ENCODE data around the gene ERBB4. TPM values are rescaled to one million over a fixed set of nuclear protein-coding genes. Genes with fewer than 3 reads are reported as not detected.

The ERBB4 gene
- total and polyA plus RNA-seq, 7 donors = 0.07 to 7.5 (median 2.0) TPM

DNA sequence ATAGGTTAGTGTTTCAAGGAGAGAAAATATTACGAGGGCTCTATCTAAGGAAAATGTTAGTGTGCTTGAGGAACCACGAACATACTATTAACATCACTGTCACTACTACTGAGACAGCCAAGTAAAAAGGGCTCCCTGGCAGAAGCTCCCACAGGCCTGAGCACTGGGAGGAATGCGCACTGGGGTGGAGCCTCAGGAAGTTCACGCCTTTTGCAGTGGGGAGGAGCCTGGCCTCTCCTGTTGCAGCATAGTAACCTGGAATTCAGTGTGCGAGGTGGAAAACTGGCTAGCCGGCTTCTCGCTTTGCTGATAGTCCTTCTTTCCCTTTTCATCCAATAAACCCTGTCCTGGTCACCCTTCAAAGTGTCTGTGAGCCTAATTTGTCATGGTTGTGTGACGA, 250.3 kb downstream of the ERBB4 start:
- DNase-seq = no peak
- intact Hi-C loops (cut with DNase I) = no loop called here
- Histone ChIP-seq H3K4me3 (no peak overlapping the region), H3K4me1 (no peaks in the 10 kb centered on the region), H3K36me3 (ENCODE audit: insufficient read depth in 1 of 2, low read depth in 1 of 2) (no peaks in the 10 kb centered on the region), H3K27me3 (ENCODE audit: insufficient read depth in 3 of 3, low read length in 2 of 3) (no peaks in the 10 kb centered on the region), H3K27ac (no peak overlapping the region), H3K9me3 (no peaks in the 10 kb centered on the region)
- TF ChIP-seq, protein P1, sequence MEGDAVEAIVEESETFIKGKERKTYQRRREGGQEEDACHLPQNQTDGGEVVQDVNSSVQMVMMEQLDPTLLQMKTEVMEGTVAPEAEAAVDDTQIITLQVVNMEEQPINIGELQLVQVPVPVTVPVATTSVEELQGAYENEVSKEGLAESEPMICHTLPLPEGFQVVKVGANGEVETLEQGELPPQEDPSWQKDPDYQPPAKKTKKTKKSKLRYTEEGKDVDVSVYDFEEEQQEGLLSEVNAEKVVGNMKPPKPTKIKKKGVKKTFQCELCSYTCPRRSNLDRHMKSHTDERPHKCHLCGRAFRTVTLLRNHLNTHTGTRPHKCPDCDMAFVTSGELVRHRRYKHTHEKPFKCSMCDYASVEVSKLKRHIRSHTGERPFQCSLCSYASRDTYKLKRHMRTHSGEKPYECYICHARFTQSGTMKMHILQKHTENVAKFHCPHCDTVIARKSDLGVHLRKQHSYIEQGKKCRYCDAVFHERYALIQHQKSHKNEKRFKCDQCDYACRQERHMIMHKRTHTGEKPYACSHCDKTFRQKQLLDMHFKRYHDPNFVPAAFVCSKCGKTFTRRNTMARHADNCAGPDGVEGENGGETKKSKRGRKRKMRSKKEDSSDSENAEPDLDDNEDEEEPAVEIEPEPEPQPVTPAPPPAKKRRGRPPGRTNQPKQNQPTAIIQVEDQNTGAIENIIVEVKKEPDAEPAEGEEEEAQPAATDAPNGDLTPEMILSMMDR (IDR thresholded peaks at IDR 0.05) = no peak
- ATAC-seq = no peak
- WGBS, 3 donors = 92 to 98% (median 96%) methylated on average over 8 of the region's 8 CpGs

DNA sequence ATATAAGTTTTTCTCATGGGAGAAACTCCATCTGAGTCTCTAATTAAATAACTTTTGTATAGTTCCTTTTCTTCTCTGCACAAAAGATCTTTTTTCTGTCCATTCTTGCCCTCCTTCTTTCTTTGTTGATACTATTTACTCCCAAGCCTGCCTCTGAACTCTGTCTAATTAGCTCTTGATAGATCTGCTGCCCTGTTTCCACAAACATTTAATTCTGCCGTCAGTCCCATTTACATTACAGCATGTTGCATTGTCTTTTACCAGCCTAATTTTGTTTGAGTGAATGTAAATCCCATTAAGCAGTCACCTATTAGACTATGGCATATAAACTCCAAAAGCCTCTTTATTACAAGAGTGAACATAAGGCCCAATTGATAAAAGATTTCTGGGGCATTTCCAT, 254.4 kb downstream of the ERBB4 start:
- ATAC-seq (no peak), DNase-seq (no peak)
- no peaks in the 10 kb centered on the region for H3K36me3 ChIP-seq (ENCODE audit: insufficient read depth in 1 of 2, low read depth in 1 of 2)
- H3K27ac ChIP-seq = no peak overlapping the region
- 60 to 71% (median 70%) methylated on average over 1 of the region's 1 CpG for WGBS, 3 donors
- no peak overlapping the region for H3K4me3 ChIP-seq
- intact Hi-C loops (cut with DNase I) = no loop called here
- H3K27me3 ChIP-seq (ENCODE audit: insufficient read depth in 3 of 3, low read length in 2 of 3) = no peaks in the 10 kb centered on the region
- H3K4me1 ChIP-seq = no peaks in the 10 kb centered on the region
- TF ChIP-seq, protein P1 (IDR thresholded peaks at IDR 0.05) = no peak
- no peaks in the 10 kb centered on the region for H3K9me3 ChIP-seq

DNA sequence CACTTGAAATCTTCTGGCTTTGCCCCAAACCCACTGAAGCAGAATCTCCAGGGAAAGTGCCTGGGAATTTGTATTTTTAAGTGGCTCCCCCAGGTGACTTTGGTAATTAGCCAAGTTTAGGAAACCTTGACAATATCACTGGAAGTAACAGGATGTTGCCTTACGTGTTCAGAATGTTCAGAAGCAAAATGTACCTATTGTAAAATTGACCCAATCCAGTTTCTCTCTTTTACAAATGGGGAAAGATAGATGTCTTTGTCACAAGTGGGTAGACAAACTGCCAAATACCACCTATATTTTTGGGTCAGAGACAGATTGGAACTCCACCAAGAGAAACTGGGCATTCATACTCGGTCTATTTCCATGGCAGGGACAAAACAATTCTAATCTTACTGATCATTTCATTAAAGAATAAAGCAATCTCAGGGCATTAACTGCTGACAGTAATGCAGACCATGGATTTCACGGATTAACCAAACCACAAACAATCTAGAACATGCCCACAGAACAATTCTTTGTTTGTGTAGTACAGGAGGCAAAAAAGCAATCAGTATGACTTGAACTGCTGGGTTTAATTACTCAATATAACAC, 255.8 kb downstream of the ERBB4 start:
- Histone ChIP-seq H3K4me1 (no peaks in the 10 kb centered on the region), H3K27ac (no peak overlapping the region), H3K36me3 (ENCODE audit: insufficient read depth in 1 of 2, low read depth in 1 of 2) (no peaks in the 10 kb centered on the region), H3K27me3 (ENCODE audit: insufficient read depth in 3 of 3, low read length in 2 of 3) (no peaks in the 10 kb centered on the region), H3K4me3 (no peak overlapping the region), H3K9me3 (no peaks in the 10 kb centered on the region)
- DNase-seq (no peak), ATAC-seq (no peak)
- TF ChIP-seq, protein P1 (IDR thresholded peaks at IDR 0.05) = no peak
- intact Hi-C loops (cut with DNase I) = no loop called here
- WGBS, 3 donors = 39 to 54% (median 43%) methylated on average over 3 of the region's 3 CpGs

DNA sequence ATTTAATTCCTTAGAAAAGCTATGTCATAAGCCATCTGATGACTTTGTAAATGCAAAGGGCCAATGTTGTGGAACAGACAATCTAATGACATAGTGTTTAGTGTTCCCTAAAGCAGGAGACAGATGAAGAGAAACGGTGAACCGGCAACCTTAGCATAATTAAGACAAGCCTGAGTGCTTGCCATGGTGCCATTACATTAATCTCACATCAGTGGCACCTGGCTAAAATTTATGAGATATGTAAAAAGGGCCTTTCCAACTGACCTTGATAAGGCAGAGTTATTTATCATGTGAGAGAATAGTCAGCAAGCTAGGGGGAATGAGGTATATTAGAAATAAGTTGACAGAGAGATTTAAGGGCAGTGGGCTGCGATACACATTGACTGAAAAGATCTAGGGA, 261.8 kb downstream of the ERBB4 start:
- no peaks in the 10 kb centered on the region for H3K27me3 ChIP-seq (ENCODE audit: insufficient read depth in 3 of 3, low read length in 2 of 3)
- 59 to 71% (median 70%) methylated on average over 3 of the region's 3 CpGs for WGBS, 3 donors

More for the DNA sequence above, 261.8 kb downstream of the ERBB4 start:
- no peaks in the 10 kb centered on the region for H3K36me3 ChIP-seq (ENCODE audit: insufficient read depth in 1 of 2, low read depth in 1 of 2)
- no peak overlapping the region for H3K27ac ChIP-seq
- DNase-seq = no peak
- peaks cover 1% of the 10 kb centered on the region for H3K4me1 ChIP-seq
- TF ChIP-seq, protein P1 (IDR thresholded peaks at IDR 0.05) = no peak
- no peak overlapping the region for H3K4me3 ChIP-seq
- no peaks in the 10 kb centered on the region for H3K9me3 ChIP-seq
- intact Hi-C loops (cut with DNase I) = no loop called here
- no peak for ATAC-seq
